Measurements from ENCODE around the gene BBOX1.

BBOX1 gene

DNA sequence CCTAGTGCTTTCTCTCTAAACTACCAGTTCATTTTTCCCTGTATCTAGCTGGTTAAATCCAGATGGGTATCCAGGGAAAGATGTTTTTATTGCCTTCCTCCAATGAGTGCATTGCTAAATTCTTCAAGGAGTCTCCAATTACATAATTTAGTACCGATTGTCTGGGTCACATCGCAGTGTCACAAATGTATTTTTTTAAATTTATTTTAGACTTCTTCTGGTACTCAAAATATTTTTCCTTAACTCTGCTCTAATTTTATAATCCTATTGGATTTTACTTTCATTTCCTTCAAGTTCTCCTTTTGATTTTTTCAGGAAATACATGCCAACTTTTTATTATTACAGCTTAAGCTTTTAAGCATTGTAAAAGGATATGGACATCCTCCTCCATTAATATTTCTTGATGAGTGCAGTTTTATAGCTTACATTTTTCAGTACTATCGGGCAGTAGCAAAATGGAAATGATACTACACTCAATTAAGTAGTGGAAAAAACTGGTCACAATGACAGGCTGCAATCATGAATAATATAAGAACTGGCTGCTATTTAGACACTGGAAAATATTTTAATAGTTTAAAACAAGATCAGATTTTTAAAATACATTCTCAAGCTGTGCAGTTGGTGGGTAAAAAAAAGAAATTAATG lies 20.3 kb downstream of the BBOX1 start:
- no peak for DNase-seq (ENCODE audit: low read depth)
- TF ChIP-seq, protein P1, sequence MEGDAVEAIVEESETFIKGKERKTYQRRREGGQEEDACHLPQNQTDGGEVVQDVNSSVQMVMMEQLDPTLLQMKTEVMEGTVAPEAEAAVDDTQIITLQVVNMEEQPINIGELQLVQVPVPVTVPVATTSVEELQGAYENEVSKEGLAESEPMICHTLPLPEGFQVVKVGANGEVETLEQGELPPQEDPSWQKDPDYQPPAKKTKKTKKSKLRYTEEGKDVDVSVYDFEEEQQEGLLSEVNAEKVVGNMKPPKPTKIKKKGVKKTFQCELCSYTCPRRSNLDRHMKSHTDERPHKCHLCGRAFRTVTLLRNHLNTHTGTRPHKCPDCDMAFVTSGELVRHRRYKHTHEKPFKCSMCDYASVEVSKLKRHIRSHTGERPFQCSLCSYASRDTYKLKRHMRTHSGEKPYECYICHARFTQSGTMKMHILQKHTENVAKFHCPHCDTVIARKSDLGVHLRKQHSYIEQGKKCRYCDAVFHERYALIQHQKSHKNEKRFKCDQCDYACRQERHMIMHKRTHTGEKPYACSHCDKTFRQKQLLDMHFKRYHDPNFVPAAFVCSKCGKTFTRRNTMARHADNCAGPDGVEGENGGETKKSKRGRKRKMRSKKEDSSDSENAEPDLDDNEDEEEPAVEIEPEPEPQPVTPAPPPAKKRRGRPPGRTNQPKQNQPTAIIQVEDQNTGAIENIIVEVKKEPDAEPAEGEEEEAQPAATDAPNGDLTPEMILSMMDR (IDR thresholded peaks at IDR 0.05; ENCODE audit: control insufficient read depth, extremely low read depth, insufficient read depth), result no peak
- no peak overlapping the region for H3K4me3 ChIP-seq (ENCODE audit: low read depth, low read length)

- DNase-seq (ENCODE audit: low read depth), result no peak
- H3K4me3 ChIP-seq (ENCODE audit: low read depth, low read length), result no peak overlapping the region
- TF ChIP-seq, protein P1 (IDR thresholded peaks at IDR 0.05; ENCODE audit: control insufficient read depth, extremely low read depth, insufficient read depth), result no peak
These were observed 20.8 kb downstream of the BBOX1 start for GRCh38 chr11:27061461-27061821.

- DNase-seq (ENCODE audit: low read depth), result no peak
- H3K4me3 ChIP-seq (ENCODE audit: low read depth, low read length), result no peak overlapping the region
- TF ChIP-seq, protein P1 (IDR thresholded peaks at IDR 0.05; ENCODE audit: control insufficient read depth, extremely low read depth, insufficient read depth), result no peak
These were observed 23.5 kb downstream of the BBOX1 start for GRCh38 chr11:27064086-27064485.

GRCh38 chr11:27075192-27075591 lies 34.6 kb downstream of the BBOX1 start:
- TF ChIP-seq, protein P1 (IDR thresholded peaks at IDR 0.05; ENCODE audit: control insufficient read depth, extremely low read depth, insufficient read depth), result no peak
- DNase-seq (ENCODE audit: low read depth), result no peak
- H3K4me3 ChIP-seq (ENCODE audit: low read depth, low read length), result no peak overlapping the region

DNA sequence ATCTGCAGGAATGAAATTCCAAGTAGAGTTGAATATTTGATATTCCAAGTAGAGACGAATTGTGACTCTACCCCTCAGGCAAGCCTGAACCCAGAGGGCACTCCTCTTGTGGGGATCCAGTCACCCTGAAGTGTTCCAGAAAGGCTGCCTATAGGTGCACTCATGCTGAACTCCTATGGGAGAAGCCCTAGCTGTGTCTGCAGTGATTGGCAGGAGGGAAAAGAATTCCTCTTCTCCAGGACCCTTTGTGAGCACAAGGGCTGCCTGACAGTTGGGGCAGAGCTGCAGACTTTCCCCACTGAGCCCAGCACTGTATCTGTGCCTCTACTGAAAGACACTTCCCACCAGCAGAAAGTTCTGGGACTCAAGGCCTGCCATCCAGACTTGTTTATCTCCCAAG lies 35.0 kb downstream of the BBOX1 start:
- H3K4me3 ChIP-seq (ENCODE audit: low read depth, low read length), result no peak overlapping the region
- TF ChIP-seq, protein P1 (IDR thresholded peaks at IDR 0.05; ENCODE audit: control insufficient read depth, extremely low read depth, insufficient read depth), result no peak
- no peak for DNase-seq (ENCODE audit: low read depth)

GRCh38 chr11:27076121-27076589 lies 35.5 kb downstream of the BBOX1 start:
- TF ChIP-seq, protein P1 (IDR thresholded peaks at IDR 0.05; ENCODE audit: control insufficient read depth, extremely low read depth, insufficient read depth), result no peak
- no peak overlapping the region for H3K4me3 ChIP-seq (ENCODE audit: low read depth, low read length)
- DNase-seq (ENCODE audit: low read depth), result no peak

DNA sequence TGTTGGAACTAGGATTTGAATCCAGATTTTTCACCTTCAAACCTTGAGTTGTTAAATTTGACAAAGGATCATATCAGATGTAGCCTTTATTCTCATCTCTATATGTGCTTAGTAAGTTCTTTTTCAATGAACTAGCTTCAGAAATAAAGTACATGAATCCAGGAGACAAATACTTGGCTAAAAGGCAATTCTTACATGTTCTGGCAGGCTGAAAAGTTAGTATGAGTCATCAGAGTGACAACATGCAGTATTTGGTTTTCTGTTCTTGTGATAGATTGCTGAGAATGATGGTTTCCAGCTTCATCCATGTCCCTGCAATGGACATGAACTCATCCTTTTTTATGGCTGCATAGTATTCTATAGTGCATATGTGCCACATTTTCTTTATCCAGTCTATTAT lies 40.4 kb downstream of the BBOX1 start:
- H3K4me3 ChIP-seq (ENCODE audit: low read depth, low read length), result no peak overlapping the region
- DNase-seq (ENCODE audit: low read depth), result no peak
- TF ChIP-seq, protein P1 (IDR thresholded peaks at IDR 0.05; ENCODE audit: control insufficient read depth, extremely low read depth, insufficient read depth), result no peak
